Suprapubic skin (tissue), 4 donors: Measurements from ENCODE around the gene GRAMD4. TPM values are rescaled to one million over a fixed set of nuclear protein-coding genes. Genes with fewer than 3 reads are reported as not detected.

Source experiments
- DNase-seq, 2 donors: peaks; one replicate each; pipeline ENCODE4 v3.0.0-alpha.2; 2019; ENCODE audit warnings: low spot score in 2 of 2
- H3K27ac ChIP-seq: fragments of 200-600 bp; sonication (generic); one replicate; pipeline ENCODE4 v1.5.1; 2019
- H3K27me3 ChIP-seq: fragments of 200-600 bp; sonication (generic); one replicate; pipeline ENCODE4 v1.5.1; 2019
- H3K36me3 ChIP-seq: fragments of 200-600 bp; sonication (generic); one replicate; pipeline ENCODE4 v1.5.1; 2019
- H3K4me1 ChIP-seq: fragments of 200-600 bp; sonication (generic); one replicate; pipeline ENCODE4 v1.5.1; 2019
- H3K4me3 ChIP-seq: fragments of 200-600 bp; sonication (generic); one replicate; pipeline ENCODE4 v1.5.1; 2019; ENCODE audit warnings: mild to moderate bottlenecking
- H3K9me3 ChIP-seq: fragments of 200-600 bp; sonication (generic); one replicate; pipeline ENCODE4 v1.5.1; 2019
- EP300 ChIP-seq: sonication (generic); formaldehyde crosslinking; IDR thresholded peaks from one replicate; pipeline ENCODE4 v1.6.1; 2017; ENCODE audit warnings: antibody characterized with exemption
- POLR2A ChIP-seq, 2 donors: fragments of 450-650 bp; IDR thresholded peaks; one replicate each; pipeline ENCODE4 v1.6.1; 2017; ENCODE audit warnings: antibody characterized with exemption in 2 of 2, mild to moderate bottlenecking in 2 of 2, moderate library complexity in 2 of 2
- POLR2AphosphoS5 ChIP-seq, 3 donors: sonication (generic); formaldehyde crosslinking; IDR thresholded peaks; one replicate each; pipeline ENCODE4 v1.6.1; 2017; ENCODE audit warnings: antibody characterized with exemption in 3 of 3
- WGBS: methylation state at CpG from one replicate; pipeline ENCODE4 v1.1.5; 2018; 5-methylcytosine and 5-hydroxymethylcytosine counted together
- total RNA-seq, 4 donors: library from RNA; depleted of rRNA; stranded (reverse); fragments of >200 nt; gene quantifications; one replicate each; pipeline ENCODE4 v1.1.0, GENCODE V29; 2016
- TF ChIP-seq, protein P1 (sequence below), 2 donors: fragments of 200-600 bp in 1 of 2; fragments of 450-650 bp in 1 of 2; sonication (generic) in 1 of 2; IDR thresholded peaks; one replicate each; pipeline ENCODE4 v1.5.1; 2016 to 2019; ENCODE audit warnings: antibody characterized with exemption in 2 of 2, mild to moderate bottlenecking in 1 of 2, moderate library complexity in 1 of 2

The GRAMD4 gene
- total RNA-seq, 4 donors from 2014 or later: 64.1 to 230 (median 164) TPM

DNA sequence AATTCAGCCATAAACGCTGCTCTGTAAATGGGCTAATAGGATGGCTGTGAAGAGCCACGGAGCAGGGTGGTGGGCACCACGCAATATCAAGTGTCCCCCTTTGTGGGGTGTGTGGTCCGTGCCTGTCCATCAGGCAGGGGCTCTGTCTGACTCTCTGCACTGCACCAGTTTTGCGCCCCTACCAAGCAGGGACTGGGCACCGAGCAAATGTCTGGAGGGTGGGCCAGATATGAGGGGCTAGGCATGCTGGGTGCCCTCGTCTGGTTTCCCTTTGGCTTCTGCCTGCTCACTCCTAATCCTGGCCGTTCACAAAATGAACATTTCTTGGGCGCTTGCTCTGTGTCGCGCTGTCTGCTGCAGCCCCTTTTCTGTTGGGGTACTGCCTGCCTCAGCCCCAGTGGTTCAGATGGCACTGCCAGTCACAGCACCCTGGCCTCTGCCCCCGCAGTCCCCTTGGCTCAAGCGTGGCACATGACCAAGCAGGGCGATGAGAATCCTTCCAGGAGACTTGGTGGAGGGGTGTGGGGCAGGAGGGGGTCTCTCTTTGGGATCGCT, 45.7 kb upstream of the GRAMD4 start:
- Histone ChIP-seq H3K27ac (no peak overlapping the region), H3K4me3 (no peak overlapping the region), H3K4me1 (peaks cover 36% of the 10 kb centered on the region), H3K27me3 (no peaks in the 10 kb centered on the region), H3K36me3 (no peaks in the 10 kb centered on the region), H3K9me3 (no peaks in the 10 kb centered on the region)
- DNase-seq: peak in 1 of 2 donors; percentile 64
- 84% methylated on average over 15 of the region's 15 CpGs for WGBS
- TF ChIP-seq EP300 (no peak), POLR2AphosphoS5 (IDR thresholded peaks at IDR 0.05) (no peak), POLR2A (IDR thresholded peaks at IDR 0.05) (no peak)
- TF ChIP-seq, protein P1, sequence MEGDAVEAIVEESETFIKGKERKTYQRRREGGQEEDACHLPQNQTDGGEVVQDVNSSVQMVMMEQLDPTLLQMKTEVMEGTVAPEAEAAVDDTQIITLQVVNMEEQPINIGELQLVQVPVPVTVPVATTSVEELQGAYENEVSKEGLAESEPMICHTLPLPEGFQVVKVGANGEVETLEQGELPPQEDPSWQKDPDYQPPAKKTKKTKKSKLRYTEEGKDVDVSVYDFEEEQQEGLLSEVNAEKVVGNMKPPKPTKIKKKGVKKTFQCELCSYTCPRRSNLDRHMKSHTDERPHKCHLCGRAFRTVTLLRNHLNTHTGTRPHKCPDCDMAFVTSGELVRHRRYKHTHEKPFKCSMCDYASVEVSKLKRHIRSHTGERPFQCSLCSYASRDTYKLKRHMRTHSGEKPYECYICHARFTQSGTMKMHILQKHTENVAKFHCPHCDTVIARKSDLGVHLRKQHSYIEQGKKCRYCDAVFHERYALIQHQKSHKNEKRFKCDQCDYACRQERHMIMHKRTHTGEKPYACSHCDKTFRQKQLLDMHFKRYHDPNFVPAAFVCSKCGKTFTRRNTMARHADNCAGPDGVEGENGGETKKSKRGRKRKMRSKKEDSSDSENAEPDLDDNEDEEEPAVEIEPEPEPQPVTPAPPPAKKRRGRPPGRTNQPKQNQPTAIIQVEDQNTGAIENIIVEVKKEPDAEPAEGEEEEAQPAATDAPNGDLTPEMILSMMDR (IDR thresholded peaks at IDR 0.05): no peak

DNA sequence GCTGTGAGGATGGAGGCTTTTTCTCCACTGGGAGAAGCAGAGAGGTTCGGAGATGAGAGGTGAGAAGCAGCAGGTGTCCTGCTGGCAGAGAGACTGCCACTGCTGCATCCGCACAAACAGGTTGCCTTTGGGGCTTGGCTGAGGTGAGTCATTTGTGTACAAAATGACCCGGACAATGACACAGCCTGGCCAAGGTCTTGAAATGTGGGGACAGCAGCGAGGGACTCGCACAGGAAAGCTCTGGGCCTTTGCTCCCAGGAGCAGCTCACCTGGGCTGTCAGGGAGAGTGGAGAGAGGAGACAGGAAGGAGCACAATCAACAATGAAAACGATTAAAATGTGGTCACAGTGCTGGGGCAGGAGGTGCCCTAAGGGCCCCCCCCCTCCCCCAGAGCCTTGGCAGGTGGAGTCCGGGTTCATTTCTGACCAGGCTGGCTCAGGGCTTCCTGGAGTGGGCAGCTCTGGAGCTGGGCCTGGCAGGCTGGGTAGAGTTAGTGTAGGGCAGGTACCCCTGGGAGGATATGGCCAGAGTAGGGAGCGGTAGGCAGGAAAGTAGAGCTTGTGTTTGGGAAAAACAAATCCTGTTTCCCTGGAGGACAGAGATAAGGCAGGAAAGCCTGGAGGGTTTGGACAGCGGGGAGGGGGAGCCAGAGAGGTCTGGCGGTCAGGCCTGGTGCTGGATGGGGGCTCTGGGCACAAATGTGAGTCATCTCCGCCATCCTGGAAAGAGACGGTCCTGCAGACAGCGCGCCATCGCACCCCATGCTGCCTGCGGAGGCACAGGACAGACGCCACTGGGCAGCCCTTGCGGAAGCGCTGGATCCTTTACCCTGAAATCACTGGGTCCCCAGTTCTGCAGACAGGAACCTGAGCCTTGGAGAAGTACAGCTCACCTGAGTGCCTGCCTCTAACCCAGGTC, 44.9 kb upstream of the GRAMD4 start:
- Histone ChIP-seq H3K27ac (peak overlapping the region; percentile 42), H3K4me1 (peaks cover 44% of the 10 kb centered on the region), H3K27me3 (no peaks in the 10 kb centered on the region), H3K36me3 (no peaks in the 10 kb centered on the region), H3K9me3 (no peaks in the 10 kb centered on the region), H3K4me3 (no peak overlapping the region)
- TF ChIP-seq EP300: no peak
- TF ChIP-seq, protein P1 (IDR thresholded peaks at IDR 0.05): no peak
- no peak for TF ChIP-seq POLR2A (IDR thresholded peaks at IDR 0.05)
- no peak for TF ChIP-seq POLR2AphosphoS5 (IDR thresholded peaks at IDR 0.05)
- peak in 1 of 2 donors; percentile 67 for DNase-seq
- 77% methylated on average over 19 of the region's 19 CpGs for WGBS

DNA sequence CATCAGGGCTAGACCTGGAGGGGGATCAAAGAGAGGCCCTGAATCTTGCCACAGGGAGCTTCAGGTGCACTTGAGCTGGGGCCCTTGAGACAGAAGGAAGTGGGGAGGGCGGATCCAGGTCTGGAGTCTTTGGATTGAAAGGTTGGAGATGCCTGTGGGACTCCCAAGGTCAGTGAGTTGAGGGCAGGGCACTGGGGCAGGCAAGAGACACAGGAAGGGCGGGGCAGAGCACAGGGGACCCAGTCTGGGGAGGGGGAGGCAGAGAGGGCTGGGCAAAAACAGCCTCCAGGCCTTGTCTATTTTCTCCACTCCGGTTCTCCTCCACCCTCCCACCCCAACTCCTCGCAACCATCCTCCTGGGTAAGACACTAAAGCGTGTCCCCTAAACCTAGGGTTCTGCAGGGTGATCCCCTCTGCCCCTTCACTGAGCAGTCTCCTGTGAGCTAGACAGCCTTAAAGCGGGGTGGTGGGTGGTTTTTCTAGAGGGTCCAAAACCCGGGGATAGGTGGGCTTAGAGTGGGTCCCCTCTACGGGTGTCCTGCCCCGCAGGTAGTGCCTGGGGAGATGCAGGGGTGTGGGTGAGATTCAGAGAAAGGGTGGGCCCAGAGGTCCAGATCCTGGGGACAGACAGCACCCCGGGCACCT, 44.2 kb upstream of the GRAMD4 start:
- Histone ChIP-seq H3K9me3 (no peaks in the 10 kb centered on the region), H3K4me3 (peak overlapping the region; percentile 84), H3K27ac (peak overlapping the region; percentile 42), H3K36me3 (no peaks in the 10 kb centered on the region), H3K4me1 (peaks cover 50% of the 10 kb centered on the region), H3K27me3 (no peaks in the 10 kb centered on the region)
- peak in 1 of 2 donors; percentile 74 for DNase-seq
- 42% methylated on average over 10 of the region's 10 CpGs for WGBS
- TF ChIP-seq, protein P1 (IDR thresholded peaks at IDR 0.05): no peak
- TF ChIP-seq EP300 (no peak), POLR2A (IDR thresholded peaks at IDR 0.05) (no peak), POLR2AphosphoS5 (IDR thresholded peaks at IDR 0.05) (no peak)

DNA sequence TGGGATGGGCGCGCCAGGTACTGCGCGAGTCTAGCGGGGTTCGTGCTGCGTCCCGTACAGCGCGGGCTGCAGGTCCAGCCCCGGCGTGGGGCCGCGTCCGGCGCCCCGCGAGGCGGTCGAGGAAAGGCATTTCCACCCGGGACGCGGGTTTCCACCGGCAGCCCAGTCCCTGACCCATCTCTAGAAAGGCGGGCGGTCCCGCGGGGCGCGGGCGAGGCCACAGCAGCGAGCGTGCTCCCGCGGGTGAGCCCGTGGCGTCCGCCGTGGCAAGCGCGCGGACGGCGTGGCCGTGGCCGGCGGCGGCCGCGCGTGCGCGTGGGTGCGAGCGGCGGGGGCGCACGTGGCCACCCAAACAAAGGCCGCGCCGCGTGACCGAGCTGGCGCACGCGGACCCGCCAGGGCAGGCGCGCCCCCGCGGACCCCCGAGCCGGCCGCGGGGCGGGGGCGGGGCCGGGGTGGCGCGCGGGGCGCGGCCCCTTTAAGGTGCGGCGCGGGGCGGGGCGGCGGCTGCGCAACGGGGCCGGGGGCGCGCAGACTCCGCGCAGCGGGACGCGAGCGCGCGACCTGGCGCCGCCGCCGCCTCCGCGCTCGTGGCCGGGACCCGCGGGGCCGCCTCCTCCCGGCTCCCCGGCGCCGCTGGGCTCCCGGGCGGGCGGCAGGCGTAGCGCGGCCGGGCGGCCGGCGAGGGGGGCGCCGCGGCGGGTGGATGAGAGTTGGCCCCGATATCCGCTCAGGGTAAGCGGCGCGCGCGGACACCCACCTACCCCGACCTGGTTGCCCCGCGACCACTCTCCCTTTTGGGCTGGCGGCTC, 43.4 kb upstream of the GRAMD4 start:
- peaks cover 58% of the 10 kb centered on the region for H3K4me1 ChIP-seq
- no peaks in the 10 kb centered on the region for H3K36me3 ChIP-seq
- no peaks in the 10 kb centered on the region for H3K27me3 ChIP-seq
- DNase-seq: peak in 1 of 2 donors; percentile 75
- H3K9me3 ChIP-seq: no peaks in the 10 kb centered on the region
- WGBS: no CpG with 5 or more reads among the region's 142 CpGs
- TF ChIP-seq, protein P1 (IDR thresholded peaks at IDR 0.05): no peak
- TF ChIP-seq POLR2A (IDR thresholded peaks at IDR 0.05) (no peak), EP300 (no peak)
- H3K27ac ChIP-seq: peak overlapping the region; percentile 82
- H3K4me3 ChIP-seq: peak overlapping the region; percentile 84
